ENCODE measurements around the gene MRPS18A.

DNA sequence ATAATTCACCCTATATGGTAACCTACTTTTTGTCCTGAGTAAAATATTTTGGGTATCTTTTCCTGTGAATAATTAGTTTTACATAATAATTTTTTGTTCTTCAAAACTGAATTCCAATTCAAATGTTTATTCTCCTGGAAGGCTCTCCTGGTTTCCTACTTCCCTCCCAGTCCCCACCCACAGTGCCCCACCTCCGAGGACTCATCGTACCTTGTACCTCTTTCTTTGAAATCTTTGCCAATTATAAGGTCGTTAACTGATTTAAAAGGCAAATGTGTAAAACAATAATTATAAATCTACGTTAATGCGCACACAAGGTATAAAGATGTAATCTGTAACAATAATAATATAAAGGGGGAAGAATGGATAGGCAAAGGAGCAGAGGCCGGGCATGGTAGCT, 41.9 kb upstream of the MRPS18A start:
- no peak for TF ChIP-seq EZH2 (IDR thresholded peaks at IDR 0.05; ENCODE audit: low read length, unreplicated experiment)
- TF ChIP-seq, protein P1, sequence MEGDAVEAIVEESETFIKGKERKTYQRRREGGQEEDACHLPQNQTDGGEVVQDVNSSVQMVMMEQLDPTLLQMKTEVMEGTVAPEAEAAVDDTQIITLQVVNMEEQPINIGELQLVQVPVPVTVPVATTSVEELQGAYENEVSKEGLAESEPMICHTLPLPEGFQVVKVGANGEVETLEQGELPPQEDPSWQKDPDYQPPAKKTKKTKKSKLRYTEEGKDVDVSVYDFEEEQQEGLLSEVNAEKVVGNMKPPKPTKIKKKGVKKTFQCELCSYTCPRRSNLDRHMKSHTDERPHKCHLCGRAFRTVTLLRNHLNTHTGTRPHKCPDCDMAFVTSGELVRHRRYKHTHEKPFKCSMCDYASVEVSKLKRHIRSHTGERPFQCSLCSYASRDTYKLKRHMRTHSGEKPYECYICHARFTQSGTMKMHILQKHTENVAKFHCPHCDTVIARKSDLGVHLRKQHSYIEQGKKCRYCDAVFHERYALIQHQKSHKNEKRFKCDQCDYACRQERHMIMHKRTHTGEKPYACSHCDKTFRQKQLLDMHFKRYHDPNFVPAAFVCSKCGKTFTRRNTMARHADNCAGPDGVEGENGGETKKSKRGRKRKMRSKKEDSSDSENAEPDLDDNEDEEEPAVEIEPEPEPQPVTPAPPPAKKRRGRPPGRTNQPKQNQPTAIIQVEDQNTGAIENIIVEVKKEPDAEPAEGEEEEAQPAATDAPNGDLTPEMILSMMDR (conservative IDR thresholded peaks at IDR 0.05; ENCODE audit: low read depth, low read length) = no peak
- no peak for TF ChIP-seq EZH2phosphoT487 (IDR thresholded peaks at IDR 0.05; ENCODE audit: borderline replicate concordance, low read length)

All from PC-3 (cell line).